ENCODE data around the gene ZNF609.

The ZNF609 gene

DNA sequence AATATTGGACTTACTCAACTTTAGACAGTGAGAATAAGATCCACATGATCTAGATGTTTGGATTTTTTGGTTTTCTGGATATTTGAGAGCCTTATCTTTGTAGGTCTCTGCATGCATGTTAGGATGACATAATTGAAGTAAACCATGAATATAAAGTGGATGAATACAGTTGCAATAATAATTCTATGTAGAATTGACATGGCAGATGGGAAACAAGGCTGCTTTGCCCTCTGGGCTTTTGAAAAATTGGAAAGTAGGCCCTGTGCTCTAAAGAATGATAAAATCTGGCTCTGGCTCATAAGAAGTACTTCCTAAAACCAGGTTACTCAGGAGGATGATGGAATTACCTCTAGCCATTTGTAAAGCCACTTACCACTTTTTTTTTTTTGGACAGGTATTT, 86.9 kb downstream of the ZNF609 start:
- DNase-seq: no peak

DNA sequence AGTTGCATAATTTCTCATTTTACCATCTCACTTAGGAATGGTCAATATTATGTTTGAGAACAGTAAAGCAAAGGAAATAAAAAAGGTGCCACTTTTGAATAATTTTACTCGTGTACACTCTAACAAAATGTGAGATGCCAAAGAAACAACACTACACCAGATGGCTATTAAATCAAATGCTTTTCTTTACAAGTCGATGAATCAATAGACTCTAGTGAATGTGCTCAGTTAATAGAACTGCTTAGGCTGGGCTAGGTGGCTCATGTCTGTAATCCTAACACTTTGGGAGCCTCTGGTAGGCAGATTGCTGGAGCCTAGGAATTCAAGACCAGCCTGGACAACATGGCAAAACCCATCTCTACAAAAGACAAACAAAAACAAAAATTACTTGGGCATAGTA, 87.9 kb downstream of the ZNF609 start:
- DNase-seq: no peak

DNA sequence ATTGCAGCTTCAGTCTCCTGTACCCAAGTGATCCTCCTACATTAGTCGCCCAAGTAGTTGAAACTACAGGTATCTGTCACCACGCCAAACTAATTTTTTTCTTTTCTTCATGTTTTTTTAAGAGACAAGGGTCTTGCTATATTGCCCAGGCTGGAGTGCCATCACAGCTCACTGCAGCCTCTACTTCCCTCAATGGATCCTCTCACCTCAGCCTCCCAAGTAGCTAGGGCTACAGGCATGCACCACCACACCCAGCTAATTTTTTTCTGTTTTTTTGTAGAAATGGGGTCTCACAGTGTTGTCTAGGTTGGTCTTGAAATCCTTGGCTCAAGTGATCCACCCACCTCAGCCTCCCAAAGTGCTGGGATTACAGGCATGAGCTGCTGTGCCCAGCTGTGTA, 89.5 kb downstream of the ZNF609 start:
- DNase-seq: no peak

DNA sequence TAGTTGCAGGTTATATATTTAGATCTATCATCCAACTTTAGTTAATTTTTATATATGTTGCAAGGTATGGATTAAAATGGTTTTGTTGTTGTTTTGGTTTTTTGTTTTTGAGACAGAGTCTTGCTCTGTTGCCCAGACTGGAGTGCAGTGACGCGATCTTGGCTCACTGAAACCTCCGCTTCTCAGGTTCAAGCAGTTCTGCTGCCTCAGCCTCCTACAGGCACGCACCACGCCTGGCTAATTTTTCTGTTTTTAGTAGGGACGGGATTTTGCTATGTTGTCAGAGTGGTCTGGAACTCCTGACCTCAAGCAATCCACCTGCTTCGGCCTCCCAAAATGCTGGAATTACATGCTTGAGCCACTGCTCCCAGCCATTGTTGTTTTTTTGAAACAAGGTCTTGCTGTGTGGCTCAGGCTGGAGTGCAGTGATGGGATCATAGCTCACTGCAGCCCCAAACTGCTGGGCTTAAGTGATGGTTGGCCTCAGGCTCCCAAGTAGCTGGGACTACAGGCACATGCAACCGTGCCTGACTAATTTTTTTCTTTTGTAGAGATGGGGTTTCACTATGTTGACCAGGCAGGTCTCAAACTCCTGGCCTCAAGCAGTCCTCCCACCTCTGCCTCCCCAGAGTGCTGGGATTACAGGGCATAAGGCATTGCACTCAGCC, 92.0 kb downstream of the ZNF609 start:
- DNase-seq: no peak

DNA sequence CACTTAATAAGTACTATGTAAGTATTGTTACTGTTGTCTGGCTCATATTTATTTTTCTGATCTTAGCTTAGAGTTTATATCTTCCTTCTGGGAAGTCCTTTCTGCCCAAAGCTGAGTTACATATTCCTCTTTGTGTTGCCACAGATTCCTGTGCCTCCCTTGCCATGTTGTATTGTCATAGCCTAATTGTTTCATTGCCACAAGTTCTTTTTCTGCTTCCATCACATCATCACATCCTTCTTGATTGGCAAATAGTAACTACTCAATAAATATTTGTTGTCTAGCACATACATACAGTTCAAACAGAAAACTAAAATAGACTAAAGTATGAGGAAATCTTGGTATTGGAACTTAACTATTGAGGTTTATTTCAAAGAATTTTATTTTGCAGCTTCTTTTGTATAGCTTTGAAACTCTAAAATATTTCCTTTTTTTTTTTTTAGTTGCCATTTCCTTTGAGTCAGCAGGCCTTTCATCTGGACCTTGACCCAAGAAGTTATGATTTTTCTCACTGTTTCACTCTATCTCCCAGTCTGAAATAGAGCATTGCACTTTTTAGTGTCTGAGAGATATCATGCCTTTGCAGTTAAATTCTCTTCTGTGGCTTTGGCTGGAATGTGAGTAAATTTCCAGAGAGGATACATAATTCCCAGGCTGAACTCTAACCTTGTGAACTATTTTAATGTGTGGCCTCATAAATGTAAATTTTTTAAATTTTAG, 98.2 kb downstream of the ZNF609 start:
- DNase-seq: no peak

DNA sequence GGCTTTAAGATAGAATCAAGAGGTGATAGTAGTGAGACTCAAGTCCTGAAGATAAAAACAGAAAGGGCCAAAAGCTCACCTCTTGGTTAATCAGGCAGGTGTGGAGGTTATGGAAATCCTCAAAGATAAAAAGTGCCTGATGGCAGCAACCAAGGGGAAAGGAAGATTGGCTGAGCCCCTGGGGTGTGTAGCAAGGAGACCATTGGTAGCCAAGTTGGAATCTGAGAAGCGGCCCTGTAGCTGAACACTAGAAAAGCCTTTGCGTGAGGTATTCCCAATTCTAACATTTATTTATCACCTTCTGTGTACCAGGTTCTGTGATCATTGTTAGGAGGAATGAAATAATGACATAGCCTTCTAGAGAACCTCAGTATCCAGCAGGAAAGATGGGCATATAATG, 98.9 kb downstream of the ZNF609 start:
- no peak for DNase-seq

DNA sequence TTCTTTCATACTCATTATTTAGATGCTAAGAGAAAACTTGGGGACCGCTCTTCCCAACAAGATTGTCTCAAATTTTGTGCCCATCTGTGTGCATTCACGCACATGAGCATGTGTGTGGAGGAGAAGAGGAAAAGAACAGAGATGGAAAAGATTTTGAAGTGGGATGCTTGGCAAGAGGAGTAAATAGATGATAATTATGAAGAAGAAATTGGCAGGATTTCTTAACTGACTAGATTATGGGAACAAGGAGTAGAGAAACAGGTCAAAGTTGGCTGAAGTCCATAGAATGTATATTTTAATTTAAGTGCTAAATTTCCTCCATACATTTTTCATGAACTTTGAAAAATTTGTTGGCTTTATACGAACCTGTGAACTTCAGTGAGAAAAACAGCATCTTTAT, 100.1 kb downstream of the ZNF609 start:
- DNase-seq: no peak

DNA sequence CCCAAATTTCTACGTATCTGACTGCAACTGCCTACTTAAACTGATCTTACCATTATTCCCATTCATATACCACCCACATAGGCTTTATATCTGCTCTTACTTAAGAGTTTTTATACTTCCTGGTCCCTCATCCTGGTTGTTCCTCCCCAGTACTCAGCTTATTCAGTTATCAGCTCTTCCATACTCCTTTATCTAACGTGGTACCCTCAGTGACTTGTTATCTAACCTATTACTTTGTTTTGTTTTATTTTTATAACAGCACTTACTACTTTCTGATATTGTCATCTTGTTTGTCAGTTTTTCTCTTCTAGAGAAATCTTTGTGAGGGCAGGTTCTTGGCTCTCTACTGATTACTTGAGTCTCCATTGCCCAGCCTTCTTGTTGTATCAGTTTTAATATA, 100.6 kb downstream of the ZNF609 start:
- DNase-seq: no peak

DNA sequence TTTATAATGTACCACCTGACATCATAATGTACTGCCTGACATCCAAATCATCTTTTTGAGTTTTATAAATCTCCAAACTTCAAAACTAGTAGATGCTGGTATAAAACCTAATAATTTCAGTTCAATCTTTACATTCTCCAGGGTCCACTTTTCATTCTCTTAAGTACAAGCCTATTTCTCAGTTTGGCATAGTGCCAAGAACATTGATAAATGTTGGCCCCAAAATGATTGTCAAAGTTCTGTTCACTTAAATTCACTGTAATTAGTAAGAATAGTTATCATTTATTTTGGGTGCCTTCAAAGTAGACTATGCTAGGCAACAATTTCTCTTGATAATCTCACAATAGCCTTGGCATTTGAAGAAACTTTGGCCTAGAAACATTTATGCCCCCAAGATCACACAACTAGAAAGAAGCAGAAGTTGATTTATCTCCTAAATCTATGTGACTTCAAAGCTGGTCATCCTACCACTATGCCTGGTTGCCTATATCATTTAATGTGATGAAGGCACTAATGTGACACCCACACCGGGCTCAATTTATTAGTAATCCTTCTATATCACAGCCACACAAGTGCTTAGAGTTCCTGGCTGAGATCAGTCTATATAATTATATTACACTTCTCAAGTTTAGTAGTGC, 101.7 kb downstream of the ZNF609 start:
- no peak for DNase-seq

DNA sequence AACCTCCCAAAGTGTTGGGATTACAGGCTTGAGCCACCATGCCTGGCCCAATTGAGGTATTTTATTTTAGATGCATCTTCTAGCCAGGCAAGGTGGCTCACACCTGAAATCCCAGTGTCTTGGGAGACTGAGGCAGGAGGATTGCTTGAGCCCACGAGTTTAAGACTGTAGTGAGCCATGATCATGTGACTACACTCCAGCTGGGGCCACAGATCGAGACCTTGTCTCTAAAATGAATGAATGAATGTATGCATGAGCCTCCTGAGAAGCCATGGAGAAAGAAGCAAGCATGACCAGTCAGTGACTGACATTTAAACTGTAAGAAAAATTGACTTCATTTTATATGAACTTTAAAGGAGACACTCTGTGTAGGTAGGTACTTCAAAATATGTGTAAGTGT, 105.7 kb downstream of the ZNF609 start:
- no peak for DNase-seq

DNA sequence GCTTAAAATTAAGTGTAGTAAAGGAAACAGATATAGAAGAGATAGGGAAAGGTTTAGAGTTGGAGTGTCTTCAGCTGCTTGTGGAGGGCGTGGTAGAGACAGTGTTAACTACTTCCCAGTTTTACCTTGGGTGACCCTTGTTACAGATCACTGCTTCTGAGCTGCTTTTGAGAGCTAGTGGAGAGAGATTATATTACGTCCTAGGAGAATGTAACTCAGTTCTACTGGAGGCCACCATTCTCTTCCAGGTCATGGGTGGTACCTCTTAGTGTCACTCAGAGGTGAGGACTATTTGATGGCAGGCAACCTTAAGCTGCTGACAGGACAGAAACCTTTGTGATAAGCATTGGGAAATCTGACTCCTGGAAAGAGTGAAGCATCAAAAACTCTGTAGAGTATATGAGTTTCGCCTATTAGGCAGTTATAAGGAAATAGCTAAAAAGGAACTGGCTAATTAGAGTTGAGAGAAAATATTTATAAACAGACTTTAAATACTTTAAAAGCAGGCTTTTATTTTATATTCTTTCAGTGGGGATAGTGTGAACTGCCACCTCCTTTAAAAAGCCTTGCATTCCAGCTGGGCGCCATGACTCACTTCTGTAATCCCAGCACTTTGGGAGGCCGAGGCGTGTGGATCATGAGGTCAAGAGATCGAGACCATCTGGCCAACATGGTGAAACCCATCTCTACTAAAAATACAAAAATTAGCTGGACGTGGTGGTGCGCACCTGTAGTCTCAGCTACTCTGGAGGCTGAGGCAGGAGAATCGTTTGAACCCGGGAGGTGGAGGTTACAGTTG, 106.5 kb downstream of the ZNF609 start:
- no peak for DNase-seq

DNA sequence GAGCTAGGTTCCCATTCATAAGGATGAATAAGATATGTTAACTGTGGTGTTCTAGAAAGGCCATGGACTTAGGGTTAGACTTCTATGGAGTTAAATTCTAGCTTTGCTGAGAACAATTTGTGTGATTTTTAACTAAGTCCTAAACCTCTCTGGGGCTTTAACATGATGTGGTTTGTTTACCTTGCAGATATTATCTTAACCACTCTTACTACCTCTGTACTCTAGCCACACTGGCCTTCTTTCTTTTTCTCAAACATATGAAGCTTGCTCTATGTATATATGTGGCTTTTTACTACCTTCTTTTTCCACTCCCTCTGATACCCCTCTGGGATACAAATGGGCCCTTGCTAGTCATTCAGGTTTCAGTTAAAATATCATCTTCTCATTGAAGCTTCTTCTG, 108.4 kb downstream of the ZNF609 start:
- no peak for DNase-seq

DNA sequence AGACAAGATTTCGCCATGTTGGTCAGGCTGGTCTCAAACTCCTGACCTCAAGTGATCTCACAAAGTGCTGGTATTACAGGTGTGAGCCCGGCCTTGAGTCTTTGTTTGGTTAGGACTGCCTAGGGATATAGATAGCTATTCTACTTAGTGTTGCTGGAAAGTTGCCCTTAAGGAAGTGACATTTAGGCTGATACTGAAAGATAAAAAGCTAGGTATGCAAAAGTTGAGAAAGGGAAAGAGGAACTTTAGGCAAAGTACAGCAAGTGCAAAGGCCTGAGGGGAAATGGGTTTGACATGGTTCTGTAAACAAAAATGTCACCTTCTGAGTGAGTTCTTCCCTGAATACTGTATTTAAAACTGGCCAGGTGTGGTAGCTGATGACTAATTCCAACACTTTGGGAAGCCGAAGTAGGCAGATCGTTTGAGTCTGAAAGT, 111.5 kb downstream of the ZNF609 start:
- no peak for DNase-seq

DNA sequence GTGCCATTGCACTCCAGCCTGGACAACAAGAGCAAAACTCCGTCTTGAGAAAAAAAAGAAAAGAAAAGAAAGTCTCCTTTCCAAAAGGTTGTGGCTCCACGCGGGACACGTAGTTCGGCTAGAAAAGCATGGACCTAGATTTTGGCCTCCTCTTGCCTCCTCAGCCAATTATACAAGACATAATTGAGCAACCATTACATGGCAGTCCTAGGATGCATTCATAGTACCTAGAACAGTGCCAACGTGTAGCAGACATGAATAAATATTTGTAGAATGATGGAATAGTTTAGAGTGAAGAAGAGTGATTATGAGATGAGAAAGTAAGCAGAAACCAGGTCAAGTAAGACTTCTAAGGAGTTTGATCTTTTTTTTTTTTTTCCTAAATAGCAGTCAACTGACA, 112.5 kb downstream of the ZNF609 start:
- DNase-seq: no peak

DNA sequence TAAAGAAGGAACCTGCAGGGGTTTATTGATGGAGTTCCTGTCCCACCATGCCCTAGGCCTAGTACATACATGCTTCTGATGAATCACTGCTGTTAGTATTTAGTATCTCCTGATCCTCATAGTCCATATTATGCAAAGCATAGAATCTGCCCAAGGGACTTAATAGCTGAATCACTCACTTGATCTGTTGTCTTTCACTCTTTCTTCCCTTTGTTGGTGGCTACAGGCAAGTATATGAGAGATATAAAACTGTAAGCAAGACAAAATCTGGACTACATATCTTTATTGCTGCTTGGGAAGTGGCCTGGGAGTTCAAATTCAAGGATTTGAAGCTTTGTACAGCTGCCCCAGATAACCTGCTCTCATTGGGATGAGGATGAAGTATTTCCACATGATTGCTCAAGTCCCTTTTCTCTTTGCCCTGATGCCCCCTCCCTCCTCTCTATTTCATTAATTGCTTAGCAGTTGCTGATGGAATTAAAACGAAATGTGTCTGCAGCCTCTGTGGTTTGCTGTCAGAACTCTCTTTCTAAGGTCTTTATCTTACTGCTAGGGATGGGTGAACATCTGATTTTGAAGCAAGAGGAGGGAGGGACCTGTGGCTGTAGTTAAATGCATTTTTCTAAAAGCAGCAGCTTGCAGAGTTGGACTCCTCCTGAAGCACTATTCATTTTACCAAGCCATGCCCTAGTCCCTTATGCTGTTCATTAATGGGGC, 114.1 kb downstream of the ZNF609 start:
- DNase-seq: peak; percentile 52

DNA sequence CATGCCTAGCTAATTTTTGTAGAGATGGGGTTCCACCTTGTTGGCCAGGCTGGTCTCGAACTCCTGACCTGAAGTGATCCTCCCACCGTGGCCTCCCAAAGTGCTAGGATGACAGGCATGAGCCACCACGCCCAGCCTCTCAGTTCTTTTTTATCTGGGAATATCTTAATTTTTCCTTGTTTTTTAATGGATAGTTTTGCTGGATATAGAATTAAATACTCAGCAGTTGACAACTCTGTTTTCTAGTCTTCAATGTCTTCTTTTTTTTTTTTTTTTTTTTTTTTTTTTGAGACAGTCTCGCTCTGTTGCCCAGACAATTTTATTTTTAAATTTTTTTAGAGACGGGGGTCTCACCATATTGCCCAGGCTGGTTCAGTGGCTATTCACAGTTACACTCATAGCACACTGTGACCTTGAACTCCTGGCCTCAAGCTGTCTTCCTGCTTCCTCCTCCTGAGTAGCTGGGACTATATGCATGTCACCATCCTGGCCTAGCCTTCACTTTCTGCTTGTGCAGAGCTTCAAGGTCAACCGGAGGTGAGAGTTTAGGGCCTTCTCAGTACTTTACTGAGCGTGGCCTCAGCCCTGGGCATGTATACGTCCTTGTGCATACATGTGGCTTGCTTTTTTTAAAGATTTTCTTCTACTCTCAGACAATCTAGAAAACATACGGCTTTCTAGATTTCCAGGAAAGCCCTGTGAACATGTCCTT, 120.5 kb downstream of the ZNF609 start:
- no peak for DNase-seq

DNA sequence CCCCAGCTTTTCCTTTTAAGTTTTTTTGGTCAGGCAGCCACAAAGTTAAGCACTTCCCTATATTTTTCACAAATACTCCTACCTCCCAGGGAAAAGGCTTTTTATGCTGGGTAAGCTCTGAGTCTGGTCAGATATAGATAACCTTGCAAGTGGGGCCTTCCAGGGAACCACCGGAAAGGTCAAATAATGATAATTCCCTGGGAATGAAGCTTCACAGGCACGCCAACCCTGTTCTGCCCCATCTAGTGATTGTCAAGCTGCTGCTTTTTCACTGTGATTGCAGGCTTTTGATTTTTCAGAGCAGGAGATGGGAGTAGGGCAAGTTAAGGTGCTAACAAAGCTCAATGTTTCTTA, 121.0 kb downstream of the ZNF609 start:
- no peak for DNase-seq

DNA sequence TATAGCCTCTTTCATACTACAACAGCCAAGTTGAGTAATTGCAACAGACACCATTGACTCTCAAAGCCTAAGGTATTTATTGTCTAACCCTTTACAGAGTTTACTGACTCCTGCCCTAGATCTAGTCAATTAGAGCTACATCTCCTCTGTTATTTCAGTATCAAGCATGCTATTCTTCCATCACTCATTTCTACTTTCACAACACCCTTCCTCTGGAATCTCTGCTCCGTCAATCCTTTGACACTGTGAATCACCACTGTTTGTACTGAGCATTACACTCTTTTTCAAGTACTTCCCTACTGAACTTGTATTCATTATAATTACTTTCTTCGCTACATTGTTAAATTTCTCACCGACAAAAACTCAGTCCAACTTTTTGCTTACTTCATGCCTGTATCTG, 121.8 kb downstream of the ZNF609 start:
- DNase-seq: no peak

DNA sequence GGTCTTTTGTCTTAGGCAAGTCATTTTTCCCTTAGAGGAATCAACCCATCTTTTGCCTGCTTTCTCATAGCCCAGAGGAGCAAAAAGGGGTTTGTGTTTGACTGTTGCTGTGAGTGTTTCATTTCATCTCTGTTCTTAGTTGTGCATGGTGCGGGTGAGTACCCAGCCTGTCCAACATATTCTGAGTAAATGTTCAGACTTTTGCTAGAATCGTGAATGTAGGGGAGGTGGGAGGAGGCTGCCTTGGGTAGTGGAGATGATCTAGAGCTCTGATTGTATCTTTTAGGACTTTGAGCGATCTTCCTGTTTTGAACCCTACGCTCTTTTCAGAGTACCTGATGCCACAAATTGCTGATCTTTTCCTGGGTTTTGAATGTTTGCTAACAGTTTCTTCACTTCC, 123.1 kb downstream of the ZNF609 start:
- DNase-seq: no peak

DNA sequence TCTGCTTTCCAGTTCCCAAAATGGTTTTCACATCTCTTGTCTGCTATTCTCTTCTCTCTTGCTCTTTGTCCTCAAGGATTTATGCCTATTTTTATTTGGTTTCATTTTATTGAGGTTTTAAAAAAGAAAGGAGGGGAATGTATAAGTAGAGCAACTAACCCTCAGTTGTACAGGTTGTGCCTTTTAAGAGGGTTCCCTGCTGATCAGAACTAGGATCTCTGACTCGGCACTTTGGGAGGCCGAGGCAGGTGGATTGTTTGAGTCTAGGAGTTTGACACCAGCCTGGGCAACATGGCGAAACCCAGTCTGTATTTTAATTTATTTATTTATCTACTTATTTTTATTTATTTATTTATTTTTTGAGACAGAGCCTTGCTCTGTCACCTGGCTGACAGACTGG, 123.6 kb downstream of the ZNF609 start:
- no peak for DNase-seq

DNA sequence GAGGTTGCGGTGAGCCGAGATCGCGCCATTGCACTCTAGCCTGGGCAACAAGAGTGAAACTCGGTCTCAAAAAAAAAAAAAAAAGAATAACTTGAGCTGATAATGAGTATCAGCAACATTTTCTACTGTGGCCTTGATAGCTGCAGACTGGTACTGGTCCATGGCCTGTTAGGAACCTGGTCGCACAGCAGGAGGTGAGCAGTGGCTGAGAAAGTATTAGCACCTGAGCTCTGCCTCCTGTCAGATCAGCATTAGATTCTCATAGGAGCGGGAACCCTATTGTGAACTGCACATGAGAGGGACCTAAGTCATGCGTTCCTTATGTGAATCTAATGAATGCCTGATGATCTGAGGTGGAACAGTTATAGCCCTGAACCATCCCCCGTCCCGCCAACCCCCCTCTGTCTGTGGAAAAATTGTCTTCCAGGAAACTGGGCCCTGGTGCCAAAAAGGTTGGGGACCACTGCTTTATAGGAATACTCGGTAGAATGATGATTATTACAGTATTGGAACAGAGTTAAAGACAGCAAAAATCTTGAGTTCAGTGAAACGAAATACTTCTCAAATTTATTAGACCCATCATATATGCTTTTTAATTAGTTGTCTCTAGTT, 126.0 kb downstream of the ZNF609 start:
- no peak for DNase-seq

DNA sequence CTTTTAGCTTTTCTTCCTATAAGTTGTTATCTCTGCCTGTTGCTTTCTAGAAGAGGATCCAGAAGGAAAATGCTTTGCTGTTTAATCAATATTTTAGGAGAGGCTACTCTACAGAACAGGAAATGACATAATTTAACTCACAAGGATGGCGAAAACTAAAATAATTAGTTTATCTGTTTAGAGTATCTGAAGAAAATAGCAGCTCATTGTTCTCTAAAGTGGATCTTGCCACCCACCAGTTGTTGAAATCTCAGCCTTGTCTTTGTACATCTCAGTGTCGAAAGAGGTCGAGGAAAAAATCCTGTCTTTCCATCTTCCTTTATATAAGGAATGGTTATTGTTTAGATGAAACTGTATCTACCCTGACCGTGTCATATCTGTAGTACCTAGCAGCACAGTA, 126.6 kb downstream of the ZNF609 start:
- no peak for DNase-seq

Data from retina (tissue), 1 donor.